Osteoblast (primary cell): ENCODE results near the gene ZRANB3. TPM values are rescaled to one million over a fixed set of nuclear protein-coding genes. Genes with fewer than 3 reads are reported as not detected.

Source experiments
- DNase-seq: peaks from one replicate; pipeline ENCODE4 v3.0.0; 2011; ENCODE audit warnings: low spot score, mixed read lengths; ENCODE audit not compliant: insufficient read length; ENCODE audit errors: missing footprints
- H2AFZ ChIP-seq: 2 replicates; pipeline ENCODE4 v1.6.0; 2011; ENCODE audit warnings: mild to moderate bottlenecking, low read length
- H3K27ac ChIP-seq: 2 replicates; pipeline ENCODE4 v1.5.1; 2011; ENCODE audit warnings: mild to moderate bottlenecking, low read depth, low read length, moderate library complexity
- H3K27me3 ChIP-seq: 2 replicates; pipeline ENCODE4 v1.6.0; 2012; ENCODE audit warnings: mild to moderate bottlenecking, control low read depth, inconsistent platforms, low read length, moderate library complexity; ENCODE audit not compliant: insufficient read depth
- H3K36me3 ChIP-seq: 2 replicates; pipeline ENCODE4 v1.5.1; 2011; ENCODE audit warnings: mild to moderate bottlenecking, low read length, control low read depth, moderate library complexity; ENCODE audit not compliant: insufficient read depth
- H3K4me1 ChIP-seq: 2 replicates; pipeline ENCODE4 v1.5.1; 2011; ENCODE audit warnings: mild to moderate bottlenecking, low read length, control low read depth, moderate library complexity; ENCODE audit not compliant: insufficient read depth
- H3K4me2 ChIP-seq: 2 replicates; pipeline ENCODE4 v1.6.0; 2011; ENCODE audit warnings: mild to moderate bottlenecking, low read length; ENCODE audit not compliant: insufficient read depth
- H3K4me3 ChIP-seq: fragments of 200-600 bp; sonication (generic); 3 replicates; pipeline ENCODE4 v1.5.1; 2012; ENCODE audit warnings: mild to moderate bottlenecking, low read length, inconsistent platforms; ENCODE audit not compliant: insufficient read depth
- H3K79me2 ChIP-seq: 2 replicates; pipeline ENCODE4 v1.6.0; 2012; ENCODE audit warnings: mild to moderate bottlenecking, low read length, control low read depth, inconsistent platforms; ENCODE audit not compliant: insufficient read depth
- H3K9me3 ChIP-seq: 2 replicates; pipeline ENCODE4 v1.5.1; 2011; ENCODE audit warnings: low read depth, low read length, control low read depth
- H4K20me1 ChIP-seq: 2 replicates; pipeline ENCODE4 v1.6.0; 2012; ENCODE audit warnings: mild to moderate bottlenecking, low read length, control low read depth; ENCODE audit not compliant: insufficient read depth
- total RNA-seq: library from RNA; depleted of rRNA; stranded (reverse); fragments of >200 nt; gene quantifications from 2 replicates; pipeline ENCODE4 v1.2.3, GENCODE V29; 2012
- TF ChIP-seq, protein P1 (sequence below): IDR thresholded peaks from 2 replicates; pipeline ENCODE4 v1.5.1; 2011; ENCODE audit warnings: mild to moderate bottlenecking, low read depth, low read length, moderate library complexity; ENCODE audit errors: extremely low read depth

ZRANB3 gene
- total RNA-seq, 1 donor = 9.0 TPM

DNA sequence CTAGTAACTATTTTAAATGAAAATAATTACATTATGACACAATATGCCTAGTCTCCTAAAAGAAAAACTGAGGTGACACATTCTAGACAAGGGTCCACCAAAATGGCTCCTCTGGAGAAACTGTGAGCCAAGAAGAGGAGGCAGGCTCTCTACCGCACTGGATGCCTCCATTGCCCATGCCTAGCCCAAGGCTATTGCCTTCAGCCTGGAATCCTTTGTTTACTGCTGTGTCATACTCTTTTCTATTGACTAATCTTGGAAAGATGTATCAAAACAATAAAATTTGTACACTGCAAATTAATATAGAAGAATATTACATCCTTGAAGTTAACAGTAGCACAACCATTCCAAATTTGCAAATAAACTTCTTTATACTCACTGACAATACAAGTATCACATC, 311.8 kb downstream of the ZRANB3 start:
- Histone ChIP-seq H3K9me3 (no peaks in the 10 kb centered on the region), H3K4me2 (no peak overlapping the region), H3K36me3 (no peaks in the 10 kb centered on the region), H3K27ac (no peak overlapping the region), H4K20me1 (no peaks in the 10 kb centered on the region), H3K4me1 (no peaks in the 10 kb centered on the region), H3K79me2 (no peaks in the 10 kb centered on the region), H2AFZ (no peak overlapping the region), H3K4me3 (no peak overlapping the region), H3K27me3 (no peaks in the 10 kb centered on the region)
- TF ChIP-seq, protein P1, sequence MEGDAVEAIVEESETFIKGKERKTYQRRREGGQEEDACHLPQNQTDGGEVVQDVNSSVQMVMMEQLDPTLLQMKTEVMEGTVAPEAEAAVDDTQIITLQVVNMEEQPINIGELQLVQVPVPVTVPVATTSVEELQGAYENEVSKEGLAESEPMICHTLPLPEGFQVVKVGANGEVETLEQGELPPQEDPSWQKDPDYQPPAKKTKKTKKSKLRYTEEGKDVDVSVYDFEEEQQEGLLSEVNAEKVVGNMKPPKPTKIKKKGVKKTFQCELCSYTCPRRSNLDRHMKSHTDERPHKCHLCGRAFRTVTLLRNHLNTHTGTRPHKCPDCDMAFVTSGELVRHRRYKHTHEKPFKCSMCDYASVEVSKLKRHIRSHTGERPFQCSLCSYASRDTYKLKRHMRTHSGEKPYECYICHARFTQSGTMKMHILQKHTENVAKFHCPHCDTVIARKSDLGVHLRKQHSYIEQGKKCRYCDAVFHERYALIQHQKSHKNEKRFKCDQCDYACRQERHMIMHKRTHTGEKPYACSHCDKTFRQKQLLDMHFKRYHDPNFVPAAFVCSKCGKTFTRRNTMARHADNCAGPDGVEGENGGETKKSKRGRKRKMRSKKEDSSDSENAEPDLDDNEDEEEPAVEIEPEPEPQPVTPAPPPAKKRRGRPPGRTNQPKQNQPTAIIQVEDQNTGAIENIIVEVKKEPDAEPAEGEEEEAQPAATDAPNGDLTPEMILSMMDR = no peak
- no peak for DNase-seq

DNA sequence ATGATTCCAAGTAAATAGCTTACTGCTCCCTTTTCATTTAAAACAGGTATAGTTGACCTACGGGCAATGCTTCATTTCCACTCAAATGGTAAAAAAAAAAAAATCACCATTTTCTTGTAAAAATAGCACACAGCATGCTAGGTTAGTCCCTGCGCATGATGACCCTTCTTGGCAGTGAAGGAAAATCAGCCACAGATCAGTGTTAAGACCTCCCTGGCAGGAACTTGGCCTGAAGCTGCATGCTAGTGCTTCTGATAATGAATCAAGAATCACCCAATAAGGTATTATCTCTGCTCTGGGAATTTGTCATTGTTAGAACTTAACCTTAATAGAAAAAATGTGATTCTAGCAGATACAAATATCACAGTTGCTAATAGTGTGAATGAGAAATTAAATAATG, 312.6 kb downstream of the ZRANB3 start:
- H3K79me2 ChIP-seq = no peaks in the 10 kb centered on the region
- DNase-seq = no peak
- H3K4me2 ChIP-seq = no peak overlapping the region
- H3K27ac ChIP-seq = no peak overlapping the region
- no peaks in the 10 kb centered on the region for H3K9me3 ChIP-seq
- no peaks in the 10 kb centered on the region for H4K20me1 ChIP-seq
- no peaks in the 10 kb centered on the region for H3K36me3 ChIP-seq
- no peaks in the 10 kb centered on the region for H3K27me3 ChIP-seq
- TF ChIP-seq, protein P1 = no peak
- H3K4me1 ChIP-seq = no peaks in the 10 kb centered on the region
- H2AFZ ChIP-seq = no peak overlapping the region
- H3K4me3 ChIP-seq = no peak overlapping the region

DNA sequence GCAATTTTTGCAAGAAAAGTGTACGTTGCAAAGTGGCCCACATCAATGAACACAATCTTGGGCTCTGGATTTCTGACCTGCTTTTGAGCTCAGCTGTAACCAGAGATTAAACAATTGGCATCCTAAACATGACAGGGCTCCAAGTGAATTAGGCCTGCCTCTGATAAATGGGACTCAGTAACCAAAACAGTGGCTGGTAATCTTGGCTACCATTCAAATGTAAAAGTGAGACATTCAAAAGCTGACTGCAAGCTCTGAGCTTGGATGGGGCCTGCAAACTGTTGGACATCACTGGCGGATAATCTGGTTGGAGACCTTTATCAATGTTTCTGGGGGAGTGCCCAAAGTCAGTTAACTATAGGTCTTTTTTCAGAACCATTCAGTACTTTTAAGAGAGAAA, 318.3 kb downstream of the ZRANB3 start:
- H3K4me2 ChIP-seq = no peak overlapping the region
- H3K36me3 ChIP-seq = no peaks in the 10 kb centered on the region
- TF ChIP-seq, protein P1 = no peak
- no peak overlapping the region for H3K4me3 ChIP-seq
- H3K27ac ChIP-seq = no peak overlapping the region
- no peak overlapping the region for H2AFZ ChIP-seq
- no peaks in the 10 kb centered on the region for H4K20me1 ChIP-seq
- H3K79me2 ChIP-seq = no peaks in the 10 kb centered on the region
- H3K27me3 ChIP-seq = no peaks in the 10 kb centered on the region
- H3K9me3 ChIP-seq = no peaks in the 10 kb centered on the region
- no peak for DNase-seq
- H3K4me1 ChIP-seq = no peaks in the 10 kb centered on the region

DNA sequence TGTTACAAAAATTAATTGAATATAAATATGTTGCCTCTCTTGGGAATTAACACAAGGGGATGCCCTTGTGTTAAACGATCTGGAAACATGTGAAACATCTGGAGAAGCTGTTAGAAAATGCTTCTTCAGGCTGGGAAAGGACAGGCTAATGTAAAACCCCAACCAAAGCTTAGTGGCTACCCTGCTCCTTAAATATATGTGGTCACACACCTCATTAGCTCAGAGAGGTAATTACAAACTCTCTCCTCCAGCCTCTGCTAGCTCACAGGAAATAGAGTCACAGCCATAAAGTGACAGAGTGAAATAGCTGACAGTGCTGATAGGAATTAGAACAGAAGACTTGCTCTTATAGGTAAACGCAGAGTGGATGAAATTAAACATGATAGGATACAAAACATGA, 323.0 kb downstream of the ZRANB3 start:
- no peak overlapping the region for H3K4me3 ChIP-seq
- H3K27me3 ChIP-seq = no peaks in the 10 kb centered on the region
- no peak for DNase-seq
- H2AFZ ChIP-seq = no peak overlapping the region
- no peak overlapping the region for H3K27ac ChIP-seq
- H3K36me3 ChIP-seq = no peaks in the 10 kb centered on the region
- no peaks in the 10 kb centered on the region for H3K9me3 ChIP-seq
- no peaks in the 10 kb centered on the region for H3K79me2 ChIP-seq
- H4K20me1 ChIP-seq = no peaks in the 10 kb centered on the region
- H3K4me1 ChIP-seq = no peaks in the 10 kb centered on the region
- TF ChIP-seq, protein P1 = no peak
- no peak overlapping the region for H3K4me2 ChIP-seq
